PC-3 (cell line): ENCODE data around the gene GRIN1.

ENCODE experiments used
- CTCF ChIP-seq: fragments of 300-600 bp; sonication (generic); conservative IDR thresholded peaks from 2 replicates; pipeline ENCODE4 v1.5.1; 2017; ENCODE audit warnings: antibody characterized with exemption, low read depth, mild to moderate bottlenecking, low read length
- EZH2 ChIP-seq: fragments of 300-600 bp; sonication (generic); IDR thresholded peaks from one replicate; pipeline ENCODE4 v1.6.1; 2017; ENCODE audit warnings: antibody characterized with exemption, mild to moderate bottlenecking, low read length; ENCODE audit not compliant: unreplicated experiment
- EZH2phosphoT487 ChIP-seq: fragments of 300-600 bp; sonication (generic); IDR thresholded peaks from 2 replicates; pipeline ENCODE4 v1.6.1; 2018; ENCODE audit warnings: mild to moderate bottlenecking, antibody characterized with exemption, low read length, borderline replicate concordance

GRCh38 chr9:137175345-137175961, 36.5 kb downstream of the GRIN1 start:
- TF ChIP-seq CTCF = no peak
- no peak for TF ChIP-seq EZH2
- TF ChIP-seq EZH2phosphoT487 = no peak
